ENCODE measurements around the gene CLDN4.

- TF ChIP-seq EZH2phosphoT487 (IDR thresholded peaks at IDR 0.05; ENCODE audit: borderline replicate concordance): no peak
- no peak for TF ChIP-seq CTCF (conservative IDR thresholded peaks at IDR 0.05; ENCODE audit: low read length)
Observed at GRCh38 chr7:73844131-73844547, 13.3 kb downstream of the CLDN4 start.
